ENCODE measurements around the gene CKAP2L.

DNA sequence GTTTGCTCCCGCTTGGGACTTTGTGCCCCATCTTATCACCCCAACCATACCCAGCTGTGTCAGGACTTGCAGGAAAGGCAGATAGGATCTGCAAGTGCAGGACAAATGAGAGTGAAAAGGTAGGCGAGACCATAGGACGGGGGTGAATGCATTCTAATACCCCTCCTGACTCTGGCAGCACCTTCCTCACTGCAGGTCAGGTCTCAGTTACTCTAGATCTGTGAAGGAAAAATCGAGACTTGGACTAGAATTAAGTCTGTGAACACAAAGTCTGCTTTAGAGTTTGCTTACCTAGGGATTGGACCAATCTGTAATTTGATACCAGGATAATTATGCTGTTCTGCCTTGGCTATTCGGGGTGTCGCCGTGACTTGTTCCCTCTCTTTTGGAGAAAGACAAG lies 23.9 kb downstream of the CKAP2L start:
- no peak for TF ChIP-seq GATA2 (IDR thresholded peaks at IDR 0.05; ENCODE audit: low read depth, low read length)
- no peak for TF ChIP-seq GATA3 (IDR thresholded peaks at IDR 0.05; ENCODE audit: low read depth, low read length)
